H9 (cell line): Measurements from ENCODE around the gene AIFM2. TPM values are rescaled to one million over a fixed set of nuclear protein-coding genes. Genes with fewer than 3 reads are reported as not detected.

Experiments
- DNase-seq: peaks from one replicate; pipeline ENCODE4 v3.0.0-alpha.2; 2017
- H2AFZ ChIP-seq: one replicate; pipeline ENCODE4 v1.6.1; 2013; ENCODE audit warnings: mild to moderate bottlenecking, low read length, control low read depth, moderate library complexity
- H2AK5ac ChIP-seq: 2 replicates; pipeline ENCODE4 v1.6.1; 2013; ENCODE audit warnings: low read length, control low read depth, mixed read lengths; ENCODE audit not compliant: insufficient read length
- H2BK120ac ChIP-seq: one replicate; pipeline ENCODE4 v1.6.1; 2013; ENCODE audit warnings: low read depth, mild to moderate bottlenecking, low read length, control low read depth, inconsistent platforms; ENCODE audit not compliant: poor library complexity, severe bottlenecking
- H2BK12ac ChIP-seq: 2 replicates; pipeline ENCODE4 v1.6.1; 2013; ENCODE audit warnings: low read length, control low read depth, mixed read lengths, low read depth; ENCODE audit not compliant: insufficient read length
- H2BK15ac ChIP-seq: 2 replicates; pipeline ENCODE4 v1.6.1; 2013; ENCODE audit warnings: low read depth, low read length, control low read depth
- H2BK20ac ChIP-seq: one replicate; pipeline ENCODE4 v1.6.1; 2013; ENCODE audit warnings: low read depth, mild to moderate bottlenecking, low read length, control low read depth, inconsistent platforms; ENCODE audit not compliant: poor library complexity, severe bottlenecking
- H2BK5ac ChIP-seq: 2 replicates; pipeline ENCODE4 v1.6.1; 2013; ENCODE audit warnings: low read length, control low read depth, mixed read lengths; ENCODE audit not compliant: insufficient read length
- H3K14ac ChIP-seq: 2 replicates; pipeline ENCODE4 v1.6.1; 2013; ENCODE audit warnings: low read length, control low read depth; ENCODE audit not compliant: insufficient read depth
- H3K18ac ChIP-seq: 2 replicates; pipeline ENCODE4 v1.6.1; 2013; ENCODE audit warnings: low read depth, mild to moderate bottlenecking, mixed read lengths, low read length, control low read depth; ENCODE audit not compliant: insufficient read length
- H3K23ac ChIP-seq: 2 replicates; pipeline ENCODE4 v1.6.1; 2013; ENCODE audit warnings: low read length, control low read depth, mixed read lengths, low read depth; ENCODE audit not compliant: insufficient read length
- H3K23me2 ChIP-seq: 2 replicates; pipeline ENCODE4 v1.6.1; 2013; ENCODE audit warnings: low read depth, mild to moderate bottlenecking, mixed read lengths, low read length, control low read depth; ENCODE audit not compliant: insufficient read length, poor library complexity, severe bottlenecking
- H3K27ac ChIP-seq: 2 replicates; pipeline ENCODE4 v1.5.1; 2013; ENCODE audit warnings: low read length, control low read depth, mixed read lengths, low read depth; ENCODE audit not compliant: insufficient read length
- H3K27me3 ChIP-seq: 2 replicates; pipeline ENCODE4 v1.6.1; 2013; ENCODE audit warnings: low read length, control low read depth, inconsistent platforms; ENCODE audit not compliant: insufficient read depth
- H3K4ac ChIP-seq: 2 replicates; pipeline ENCODE4 v1.6.1; 2013; ENCODE audit warnings: low read depth, mild to moderate bottlenecking, control low read depth, inconsistent platforms, low read length, moderate library complexity
- H3K4me1 ChIP-seq: 2 replicates; pipeline ENCODE4 v1.6.1; 2013; ENCODE audit warnings: low read length, control low read depth, inconsistent platforms; ENCODE audit not compliant: insufficient read depth
- H3K4me2 ChIP-seq: 2 replicates; pipeline ENCODE4 v1.6.1; 2013; ENCODE audit warnings: low read length, control low read depth, mixed read lengths; ENCODE audit not compliant: insufficient read length, insufficient read depth
- H3K56ac ChIP-seq: 2 replicates; pipeline ENCODE4 v1.6.1; 2013; ENCODE audit warnings: low read depth, mild to moderate bottlenecking, mixed read lengths, low read length, control low read depth; ENCODE audit not compliant: insufficient read length
- H3K79me1 ChIP-seq: 2 replicates; pipeline ENCODE4 v1.6.1; 2013; ENCODE audit warnings: low read depth, mild to moderate bottlenecking, moderate library complexity, low read length, control low read depth, inconsistent platforms; ENCODE audit not compliant: insufficient read depth, poor library complexity, severe bottlenecking
- H3K79me2 ChIP-seq: 2 replicates; pipeline ENCODE4 v1.6.1; 2013; ENCODE audit warnings: low read length, control low read depth, inconsistent platforms; ENCODE audit not compliant: insufficient read depth
- H3K9ac ChIP-seq: 2 replicates; pipeline ENCODE4 v1.6.1; 2013; ENCODE audit warnings: low read length, control low read depth, mixed read lengths; ENCODE audit not compliant: insufficient read length; ENCODE audit errors: extremely low read depth
- H3K9me3 ChIP-seq: one replicate; pipeline ENCODE4 v1.6.1; 2013; ENCODE audit warnings: low read depth, low read length, inconsistent platforms; ENCODE audit not compliant: control insufficient read depth
- H3T11ph ChIP-seq: one replicate; pipeline ENCODE4 v1.6.1; 2013; ENCODE audit warnings: mild to moderate bottlenecking, low read length, control low read depth, inconsistent platforms
- H4K20me1 ChIP-seq: one replicate; pipeline ENCODE4 v1.6.1; 2013; ENCODE audit not compliant: control insufficient read depth, insufficient read length, insufficient read depth
- H4K5ac ChIP-seq: 2 replicates; pipeline ENCODE4 v1.6.1; 2013; ENCODE audit warnings: low read depth, mild to moderate bottlenecking, mixed read lengths, low read length, control low read depth; ENCODE audit not compliant: insufficient read length
- H4K8ac ChIP-seq: replicated peaks from 2 replicates; pipeline ENCODE4 v1.6.1; 2013; ENCODE audit warnings: low read length, control low read depth, mixed read lengths, low read depth; ENCODE audit not compliant: insufficient read length
- H4K91ac ChIP-seq: 2 replicates; pipeline ENCODE4 v1.6.1; 2013; ENCODE audit warnings: low read depth, mild to moderate bottlenecking, moderate library complexity, mixed read lengths, low read length, control low read depth; ENCODE audit not compliant: insufficient read length
- H3K27ac Mint-ChIP-seq, 3 experiments: 2 replicates in 2 of 3; 3 replicates in 1 of 3; pipeline ENCODE4 v1.8.0; 2020 to 2021; ENCODE audit warnings: mixed read lengths in 3 of 3, mild to moderate bottlenecking in 1 of 3, moderate library complexity in 1 of 3
- H3K27me3 Mint-ChIP-seq: 2 replicates; pipeline ENCODE4 v1.8.0; 2021; ENCODE audit warnings: low read depth, mild to moderate bottlenecking, moderate library complexity, mixed read lengths
- H3K36me3 Mint-ChIP-seq, 3 experiments: 2 replicates in 2 of 3; 3 replicates in 1 of 3; pipeline ENCODE4 v1.8.0; 2020 to 2021; ENCODE audit warnings: low read depth in 3 of 3, mixed read lengths in 3 of 3; ENCODE audit not compliant: insufficient read depth in 1 of 3
- H3K4me1 Mint-ChIP-seq, 2 experiments: 2 replicates each; pipeline ENCODE4 v1.8.0; 2020; ENCODE audit warnings: mixed read lengths in 2 of 2
- H3K4me3 Mint-ChIP-seq, 2 experiments: 2 replicates in 1 of 2; 3 replicates in 1 of 2; pipeline ENCODE4 v1.8.0; 2020 to 2021; ENCODE audit warnings: mild to moderate bottlenecking in 2 of 2, mixed read lengths in 2 of 2, moderate library complexity in 1 of 2
- H3K9me3 Mint-ChIP-seq, 2 experiments: 2 replicates in 1 of 2; 3 replicates in 1 of 2; pipeline ENCODE4 v1.8.0; 2020; ENCODE audit warnings: mild to moderate bottlenecking in 2 of 2, mixed read lengths in 2 of 2, moderate library complexity in 1 of 2
- CTCF ChIP-seq: fragments of 200-600 bp; sonication (generic); conservative IDR thresholded peaks from 3 replicates; pipeline ENCODE4 v1.8.0; 2021; ENCODE audit warnings: antibody characterized with exemption, mild to moderate bottlenecking
- WGBS: extraction: QIAGEN DNeasy Blood & Tissue Kit; methylation state at CpG from one replicate; pipeline ENCODE4 v1.1.7; 2013; ENCODE audit warnings: missing lambda C conversion rate, low lambda C conversion rate, mixed read lengths; ENCODE audit not compliant: insufficient read length; ENCODE audit errors: extremely low coverage; 5-methylcytosine and 5-hydroxymethylcytosine counted together
- total RNA-seq: library from RNA; stranded (reverse); gene quantifications from 2 replicates; pipeline ENCODE4 v1.2.1, GENCODE V29; 2021

Gene AIFM2
- total RNA-seq, 1 experiment from 2014 or later: 5.3 TPM

DNA sequence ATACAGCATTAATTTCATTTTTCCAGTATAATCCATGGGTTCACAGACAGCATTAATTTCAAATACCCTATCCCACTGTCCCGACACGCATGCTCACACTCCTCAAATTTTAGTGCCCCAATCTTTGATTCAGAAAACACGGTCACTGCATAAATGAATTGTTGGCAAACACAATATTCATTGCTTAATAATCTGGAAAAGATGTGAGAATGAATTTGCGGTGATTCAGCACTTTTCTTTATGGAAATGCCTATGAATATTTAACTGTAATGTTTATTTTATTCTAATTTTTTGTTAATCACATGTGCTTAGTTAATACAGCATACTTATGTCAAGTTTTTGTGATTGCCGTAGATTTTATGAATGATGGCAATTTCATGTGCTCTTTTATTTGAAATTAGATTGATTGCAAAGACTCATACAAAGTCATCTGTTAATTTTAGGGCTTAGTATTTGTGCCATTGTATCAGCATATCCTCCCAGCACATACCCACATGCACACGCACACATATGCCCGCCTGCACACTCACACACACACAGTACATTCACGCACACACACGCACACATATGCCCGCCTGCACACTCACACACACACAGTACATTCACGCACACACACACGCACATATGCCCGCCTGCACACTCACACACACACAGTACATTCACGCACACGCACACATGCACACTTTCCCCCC lies 44.9 kb downstream of the AIFM2 start:
- H4K8ac ChIP-seq: no peak overlapping the region

More for the DNA sequence above, 44.9 kb downstream of the AIFM2 start:
- Histone ChIP-seq H4K20me1 (no peaks in the 10 kb centered on the region), H3K9ac (no peak overlapping the region), H2BK20ac (no peak overlapping the region), H3K27ac (no peak overlapping the region), H3K27me3 (no peaks in the 10 kb centered on the region), H3K9me3 (no peaks in the 10 kb centered on the region), H3K23me2 (no peaks in the 10 kb centered on the region), H3K4me2 (no peak overlapping the region), H2BK12ac (no peak overlapping the region), H3K79me1 (no peaks in the 10 kb centered on the region), H2AFZ (no peak overlapping the region), H3K79me2 (no peaks in the 10 kb centered on the region), H3K4me1 (0 out of 2 replicates have a peak, but pooled peaks cover 3% of the 10 kb centered on the region), H2BK15ac (no peak overlapping the region), H2AK5ac (no peak overlapping the region), H4K5ac (no peak overlapping the region), H3K23ac (no peak overlapping the region), H3K56ac (no peak overlapping the region), H3T11ph (no peak overlapping the region), H3K14ac (no peak overlapping the region), H2BK120ac (no peak overlapping the region), H2BK5ac (no peak overlapping the region), H3K4ac (no peak overlapping the region), H3K18ac (no peak overlapping the region), H4K91ac (no peak overlapping the region)
- peaks cover 2 to 3% of the 10 kb centered on the region in 2 experiments; a peak in 2 of 4 replicates for H3K4me1 Mint-ChIP-seq
- no peak for DNase-seq
- no peak overlapping the region for H3K4me3 Mint-ChIP-seq
- H3K27me3 Mint-ChIP-seq: peaks cover 9% of the 10 kb centered on the region; the same call in 1 of the 2 replicates
- no peak overlapping the region for H3K27ac Mint-ChIP-seq
- peaks cover 0 to 16% (median 2%) of the 10 kb centered on the region in 3 experiments; a peak in 3 of 7 replicates for H3K36me3 Mint-ChIP-seq
- no CpG with 5 or more reads among the region's 15 CpGs for WGBS
- TF ChIP-seq CTCF: no peak
- H3K9me3 Mint-ChIP-seq: no peaks in the 10 kb centered on the region
